COLO668 (cell line): ENCODE data around the gene UNC93A.
"Not testable (repeated sequence)": the region's sequence is repeated elsewhere in the genome, so short reads cannot be mapped to it uniquely, and the experiment has no call there.

ENCODE experiments used
- DNase-seq: peaks from one replicate; lab custom pipeline; 2025; ENCODE audit not compliant: unreplicated experiment; lab: John Stamatoyannopoulos, UW

UNC93A gene

GRCh38 chr6:167270499-167271311 lies 20.4 kb upstream of the UNC93A start:
- DNase-seq, result no peak

- DNase-seq, result no peak
Observed at GRCh38 chr6:167272151-167272550, 19.0 kb upstream of the UNC93A start.

GRCh38 chr6:167272696-167273379 lies 18.3 kb upstream of the UNC93A start:
- no peak for DNase-seq

- no peak for DNase-seq
Observed at GRCh38 chr6:167274270-167274669, 16.8 kb upstream of the UNC93A start.

GRCh38 chr6:167275001-167275400 lies 16.1 kb upstream of the UNC93A start:
- DNase-seq, result no peak

GRCh38 chr6:167275436-167275835 lies 15.7 kb upstream of the UNC93A start:
- no peak for DNase-seq

- DNase-seq, result no peak
Observed at GRCh38 chr6:167276772-167277533, 14.2 kb upstream of the UNC93A start.

GRCh38 chr6:167278173-167278940 lies 12.8 kb upstream of the UNC93A start:
- DNase-seq, result not testable (repeated sequence)

GRCh38 chr6:167279766-167280446 lies 11.2 kb upstream of the UNC93A start:
- no peak for DNase-seq

- DNase-seq, result not testable (repeated sequence)
Observed at GRCh38 chr6:167280466-167280865, 10.6 kb upstream of the UNC93A start.

GRCh38 chr6:167282165-167282564 lies 8.9 kb upstream of the UNC93A start:
- DNase-seq, result no peak

GRCh38 chr6:167284565-167284964 lies 6.5 kb upstream of the UNC93A start:
- DNase-seq, result not testable (repeated sequence)

- DNase-seq, result no peak
Observed at GRCh38 chr6:167285077-167285770, 5.9 kb upstream of the UNC93A start.

- DNase-seq, result no peak
Observed at GRCh38 chr6:167287513-167288048, 3.5 kb upstream of the UNC93A start.

- peak; percentile 6 for DNase-seq
Observed at GRCh38 chr6:167288591-167289225, 2.4 kb upstream of the UNC93A start.

- not testable (repeated sequence) for DNase-seq
Observed at GRCh38 chr6:167289291-167289690, 1.8 kb upstream of the UNC93A start.

- no peak for DNase-seq
Observed at GRCh38 chr6:167291623-167292300, 647 bp downstream of the UNC93A start.

- no peak for DNase-seq
Observed at GRCh38 chr6:167292301-167293087, 1.4 kb downstream of the UNC93A start.
